ENCODE data around the gene SCT.

The SCT gene

GRCh38 chr11:610146-610801 lies 16.7 kb downstream of the SCT start:
- no peak for DNase-seq (ENCODE audit: low read depth in 2 of 2)

- no peak for DNase-seq (ENCODE audit: low read depth in 2 of 2)
These were observed 17.6 kb downstream of the SCT start for GRCh38 chr11:609341-609811.

DNA sequence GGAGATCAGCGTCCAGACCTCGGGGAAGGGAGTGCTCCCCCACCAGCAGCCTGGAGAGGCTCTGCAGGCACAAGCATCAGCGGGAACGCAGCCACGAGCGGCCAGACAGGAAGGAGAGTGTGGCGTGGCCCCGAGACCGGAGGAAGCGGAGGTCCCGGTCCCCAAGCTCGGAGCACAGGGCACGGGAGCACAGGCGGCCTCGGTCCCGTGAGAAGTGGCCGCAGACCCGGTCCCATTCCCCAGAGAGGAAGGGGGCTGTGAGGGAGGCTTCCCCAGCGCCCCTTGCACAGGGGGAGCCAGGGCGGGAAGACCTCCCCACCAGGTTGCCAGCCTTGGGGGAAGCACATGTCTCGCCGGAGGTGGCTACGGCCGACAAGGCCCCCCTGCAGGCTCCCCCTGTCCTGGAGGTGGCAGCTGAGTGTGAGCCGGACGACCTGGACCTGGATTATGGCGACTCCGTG lies 18.2 kb downstream of the SCT start:
- no peak for DNase-seq (ENCODE audit: low read depth in 2 of 2)

- no peak for DNase-seq (ENCODE audit: low read depth in 2 of 2)
These were observed 18.9 kb downstream of the SCT start for GRCh38 chr11:607971-608659.

DNA sequence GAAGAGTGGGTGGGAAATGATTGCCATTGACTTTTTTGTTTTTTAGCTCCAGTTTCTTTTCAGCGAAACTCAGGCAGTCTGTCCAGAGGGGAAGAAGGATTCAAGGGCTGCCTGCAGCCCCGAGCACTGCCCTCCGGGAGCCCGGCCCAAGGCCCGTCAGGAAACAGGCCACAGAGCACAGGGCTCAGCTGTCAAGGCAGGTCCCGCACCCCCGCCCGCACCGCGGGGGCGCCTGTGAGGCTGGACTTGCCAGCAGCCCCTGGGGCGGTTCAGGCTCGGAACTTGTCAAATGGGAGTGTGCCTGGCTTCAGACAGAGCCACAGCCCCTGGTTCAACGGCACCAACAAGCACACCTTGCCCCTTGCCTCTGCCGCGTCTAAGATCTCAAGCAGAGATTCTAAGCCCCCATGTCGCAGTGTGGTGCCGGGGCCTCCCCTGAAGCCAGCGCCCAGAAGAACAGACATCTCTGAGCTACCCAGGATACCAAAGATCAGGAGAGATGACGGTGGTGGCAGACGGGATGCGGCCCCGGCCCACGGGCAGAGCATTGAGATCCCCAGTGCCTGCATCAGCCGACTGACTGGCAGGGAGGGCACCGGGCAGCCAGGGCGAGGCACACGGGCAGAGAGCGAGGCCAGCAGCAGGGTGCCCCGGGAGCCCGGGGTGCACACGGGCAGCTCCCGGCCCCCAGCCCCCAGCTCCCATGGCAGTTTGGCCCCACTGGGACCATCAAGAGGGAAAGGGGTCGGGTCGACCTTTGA lies 19.8 kb downstream of the SCT start:
- DNase-seq (ENCODE audit: low read depth in 2 of 2): no peak

DNA sequence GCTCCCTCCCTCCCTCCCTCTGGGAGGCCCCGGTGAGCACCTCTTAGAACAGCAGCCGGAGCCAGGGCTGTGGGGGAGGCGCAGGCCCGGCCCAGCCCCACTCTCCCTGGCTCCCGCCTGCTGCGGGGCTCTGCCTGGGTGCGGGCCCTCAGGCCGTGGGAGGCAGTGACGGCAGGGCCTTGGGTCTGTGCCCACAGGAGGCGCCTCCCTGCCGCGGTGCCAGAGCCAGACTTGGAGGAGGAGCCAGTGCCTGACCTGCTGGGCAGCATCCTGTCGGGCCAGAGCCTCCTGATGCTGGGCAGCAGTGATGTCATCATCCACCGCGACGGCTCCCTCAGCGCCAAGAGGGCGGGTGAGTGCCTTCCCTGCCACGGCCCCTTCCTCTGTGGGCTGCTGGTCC lies 20.7 kb downstream of the SCT start:
- no peak for DNase-seq (ENCODE audit: low read depth in 2 of 2)

DNA sequence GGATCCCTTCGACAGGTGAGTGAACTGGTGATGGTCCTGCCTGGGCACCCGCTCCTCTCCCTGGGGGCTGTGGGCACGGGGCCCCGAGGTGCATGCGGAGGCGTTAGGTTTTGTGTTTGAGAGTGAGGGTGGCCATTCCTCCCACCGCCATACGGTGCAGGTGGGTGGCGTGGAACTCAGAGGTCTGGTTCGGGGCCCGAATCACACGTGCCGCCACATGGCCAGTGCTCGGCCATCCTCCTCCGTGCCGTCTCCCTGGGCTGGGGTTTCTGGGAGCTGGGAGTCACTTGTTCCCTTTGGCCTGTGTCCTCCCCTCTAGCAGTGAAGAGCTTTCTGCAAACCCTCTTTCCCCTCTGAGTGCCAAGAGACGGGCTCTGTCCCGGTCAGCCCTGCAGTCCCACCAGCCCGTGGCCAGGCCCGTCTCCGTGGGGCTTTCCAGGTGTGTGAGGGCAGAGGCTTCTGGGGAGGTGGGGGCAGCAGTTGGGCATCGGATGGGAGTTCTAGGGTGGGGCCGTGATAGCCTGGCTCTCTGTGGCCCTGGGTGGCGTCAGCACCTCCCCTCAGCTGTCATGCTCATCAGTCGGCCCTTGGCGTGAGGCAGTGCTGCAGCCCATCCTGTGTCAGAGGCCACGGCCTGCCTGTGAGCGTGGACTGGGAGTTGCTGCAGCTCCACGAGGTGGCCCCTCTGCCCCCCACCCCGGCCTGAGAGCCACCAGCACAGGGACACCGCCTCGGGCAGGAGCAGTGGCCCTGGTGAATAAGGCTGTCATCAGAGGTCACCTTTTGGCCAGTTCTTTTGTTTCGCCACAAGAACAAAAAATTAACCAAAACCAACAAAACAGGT lies 21.5 kb downstream of the SCT start:
- DNase-seq (ENCODE audit: low read depth in 2 of 2): no peak

DNA sequence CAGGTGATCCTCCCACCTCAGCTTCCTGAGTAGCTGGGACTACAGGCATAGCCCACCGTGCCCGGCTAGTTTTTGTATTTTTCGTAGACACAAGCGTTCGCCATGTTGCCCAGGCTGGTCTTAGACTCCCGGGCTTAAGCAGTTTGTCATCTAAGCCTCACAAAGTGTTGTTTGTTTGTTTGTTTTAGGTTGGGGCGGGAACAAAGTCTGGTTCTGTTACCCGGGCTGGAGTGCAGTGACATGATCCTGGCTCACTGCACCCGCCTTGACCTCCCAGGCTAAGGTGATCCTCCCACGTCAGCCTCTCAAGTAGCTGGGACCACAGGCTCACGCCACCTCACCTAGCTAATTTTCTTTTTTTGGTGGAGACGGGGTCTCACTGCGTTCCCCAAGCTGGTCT lies 23.8 kb downstream of the SCT start:
- DNase-seq (ENCODE audit: low read depth in 2 of 2): no peak

DNA sequence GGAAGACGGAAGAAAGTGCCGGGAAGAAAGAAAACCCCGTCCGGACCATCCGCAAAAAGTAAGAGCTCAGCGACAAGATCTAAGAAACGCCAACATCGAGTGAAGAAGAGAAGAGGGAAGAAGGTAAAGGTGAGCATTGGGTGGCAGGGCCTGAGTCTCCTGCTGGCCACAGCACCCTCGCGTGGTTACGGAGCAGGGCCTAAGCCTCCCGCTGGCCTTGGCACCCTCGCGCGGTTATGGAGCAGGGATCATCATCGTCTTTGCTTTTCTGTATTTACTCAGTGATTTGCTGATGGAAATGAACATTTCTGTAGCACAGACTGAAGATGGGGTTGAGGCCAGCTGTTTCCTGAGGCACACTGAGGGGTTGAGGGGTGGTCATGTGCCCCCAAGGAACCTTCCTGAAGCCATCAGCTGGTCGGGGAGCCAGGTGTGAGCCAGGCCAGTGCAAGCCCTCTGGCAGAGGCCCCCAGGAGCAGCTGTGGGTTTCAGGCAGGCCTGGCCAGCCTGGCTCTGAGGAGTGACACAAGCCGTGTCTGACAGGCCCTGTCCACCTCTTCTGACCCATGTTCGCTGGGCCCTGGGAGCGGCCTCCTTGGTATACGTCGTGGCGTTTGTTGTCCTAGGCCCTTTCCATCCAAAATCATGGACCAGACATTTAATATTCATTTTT lies 25.3 kb downstream of the SCT start:
- DNase-seq (ENCODE audit: low read depth in 2 of 2): no peak

DNA sequence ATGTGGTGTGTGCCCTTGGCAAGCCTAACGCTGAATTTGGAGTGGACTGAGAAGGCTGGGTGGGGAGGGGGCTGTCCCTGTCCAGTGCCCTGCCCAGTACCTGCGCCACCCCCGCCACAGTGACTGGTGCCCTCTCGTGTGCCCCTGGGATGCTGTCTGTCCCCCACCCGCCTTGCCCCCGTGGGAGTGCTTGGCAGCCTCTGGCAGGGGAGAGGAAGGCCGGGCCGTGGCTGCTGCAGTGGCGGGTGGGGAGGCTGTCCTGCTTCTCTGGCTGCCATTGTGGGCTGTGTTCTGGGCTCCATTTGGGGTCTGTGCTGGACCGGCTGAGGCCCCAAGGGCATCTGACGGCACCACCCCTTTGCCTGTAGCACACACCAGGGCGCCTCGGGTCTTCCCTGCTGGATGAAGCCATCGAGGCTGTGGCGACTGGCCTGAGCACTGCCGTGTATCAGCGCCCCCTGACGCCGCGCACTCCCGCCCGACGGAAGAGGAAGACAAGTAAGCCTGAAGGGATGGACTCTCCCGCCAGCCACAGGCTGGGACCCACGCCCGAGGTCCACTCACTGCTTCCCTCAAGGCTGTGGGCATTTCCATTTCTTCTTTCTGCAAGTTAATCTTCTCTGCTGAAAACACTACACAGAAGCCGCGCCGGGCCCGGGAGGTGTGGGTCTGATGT lies 28.8 kb downstream of the SCT start:
- DNase-seq (ENCODE audit: low read depth in 2 of 2): no peak

DNA sequence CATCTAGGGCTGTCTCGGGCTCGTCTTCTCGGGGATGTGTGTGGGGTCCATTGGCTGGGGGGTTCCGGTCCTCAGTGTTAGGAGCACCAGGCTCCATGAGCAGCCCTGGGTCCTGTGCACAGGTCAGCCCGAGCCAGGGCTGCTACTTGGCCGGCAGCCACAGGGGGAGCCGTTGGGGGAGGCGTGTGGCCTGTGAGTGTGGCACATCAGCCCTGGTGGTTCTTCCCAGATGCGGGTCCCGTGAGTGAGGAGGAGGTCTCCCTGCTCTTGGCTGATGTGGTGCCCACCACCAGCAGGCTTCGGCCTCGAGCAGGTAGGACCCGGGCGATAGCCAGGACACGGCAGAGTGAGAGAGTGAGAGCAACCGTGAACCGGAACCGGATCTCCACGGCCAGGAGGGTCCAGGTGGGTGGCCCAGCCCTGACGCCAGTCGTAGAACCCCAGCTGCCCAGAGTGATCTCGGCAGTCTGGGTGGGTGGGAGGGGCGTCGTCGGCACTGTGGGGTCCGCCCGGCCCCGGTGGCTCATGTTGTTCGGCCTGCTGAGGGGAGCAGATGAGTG lies 29.7 kb downstream of the SCT start:
- no peak for DNase-seq (ENCODE audit: low read depth in 2 of 2)

- DNase-seq (ENCODE audit: low read depth in 2 of 2): no peak
These were observed 30.6 kb downstream of the SCT start for GRCh38 chr11:596374-596773.

DNA sequence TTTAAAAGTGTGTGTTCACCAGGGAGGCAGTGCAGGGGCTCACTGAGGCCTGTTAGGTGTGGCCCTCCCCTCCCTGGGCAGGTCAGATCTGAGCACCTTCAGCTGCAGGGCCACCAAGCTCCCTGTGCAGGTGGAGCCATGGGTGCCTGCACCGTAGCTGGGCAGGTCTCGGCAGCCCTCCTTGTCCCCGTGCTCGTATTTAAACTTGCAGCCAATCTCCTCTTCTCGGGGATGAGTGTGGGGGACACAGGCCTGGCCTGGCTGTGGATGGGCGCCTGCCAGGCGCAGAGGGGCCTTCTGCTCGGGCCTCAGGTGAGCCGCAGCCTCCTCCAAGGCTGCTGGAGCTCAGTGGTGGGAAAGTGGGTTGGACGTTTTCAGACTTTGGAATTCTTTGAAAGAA lies 31.6 kb downstream of the SCT start:
- DNase-seq (ENCODE audit: low read depth in 2 of 2): no peak

GRCh38 chr11:593347-593746 lies 33.6 kb downstream of the SCT start:
- no peak for DNase-seq (ENCODE audit: low read depth in 2 of 2)

DNA sequence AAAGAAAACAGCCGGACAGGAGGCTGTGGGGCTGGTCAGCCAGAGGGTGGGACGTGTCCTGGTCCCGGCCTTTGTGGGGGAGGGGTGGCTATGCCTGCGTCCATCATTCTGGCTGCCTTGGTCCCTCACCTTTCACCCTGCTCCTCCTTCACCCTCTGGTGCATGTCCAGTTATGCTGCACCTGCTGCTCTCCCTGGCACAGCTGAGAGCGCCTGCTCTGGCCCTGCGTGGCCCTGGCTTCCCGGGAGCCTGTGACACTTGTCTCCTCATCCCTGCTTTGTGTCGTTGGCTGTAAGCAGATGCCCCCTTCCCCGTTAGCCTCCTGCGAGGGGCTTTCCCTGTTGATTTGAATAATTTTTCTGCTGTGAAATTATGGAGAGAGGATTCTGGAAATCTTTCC lies 34.1 kb downstream of the SCT start:
- no peak for DNase-seq (ENCODE audit: low read depth in 2 of 2)

DNA sequence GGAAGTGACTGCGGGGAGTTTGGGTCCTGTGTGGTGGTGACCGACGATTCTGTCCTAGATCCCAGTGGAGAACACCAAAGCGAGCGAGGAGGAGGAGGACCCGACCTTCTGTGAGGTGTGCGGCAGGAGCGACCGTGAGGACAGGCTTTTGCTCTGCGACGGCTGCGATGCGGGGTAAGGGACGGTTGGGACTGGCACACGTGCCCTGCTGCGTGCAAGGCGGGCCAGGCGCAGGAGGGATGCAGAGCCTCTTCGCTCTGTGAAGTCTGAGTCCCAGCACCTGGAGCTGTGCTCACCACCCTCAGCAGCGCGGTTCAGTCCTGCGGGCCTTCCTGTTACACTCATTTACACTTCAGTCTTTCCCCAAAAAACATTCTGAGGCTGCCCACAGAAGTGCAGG lies 34.5 kb downstream of the SCT start:
- no peak for DNase-seq (ENCODE audit: low read depth in 2 of 2)

- DNase-seq (ENCODE audit: low read depth in 2 of 2): no peak
These were observed 36.0 kb downstream of the SCT start for GRCh38 chr11:590997-591396.

GRCh38 chr11:589798-590197 lies 37.2 kb downstream of the SCT start:
- DNase-seq (ENCODE audit: low read depth in 2 of 2): no peak

DNA sequence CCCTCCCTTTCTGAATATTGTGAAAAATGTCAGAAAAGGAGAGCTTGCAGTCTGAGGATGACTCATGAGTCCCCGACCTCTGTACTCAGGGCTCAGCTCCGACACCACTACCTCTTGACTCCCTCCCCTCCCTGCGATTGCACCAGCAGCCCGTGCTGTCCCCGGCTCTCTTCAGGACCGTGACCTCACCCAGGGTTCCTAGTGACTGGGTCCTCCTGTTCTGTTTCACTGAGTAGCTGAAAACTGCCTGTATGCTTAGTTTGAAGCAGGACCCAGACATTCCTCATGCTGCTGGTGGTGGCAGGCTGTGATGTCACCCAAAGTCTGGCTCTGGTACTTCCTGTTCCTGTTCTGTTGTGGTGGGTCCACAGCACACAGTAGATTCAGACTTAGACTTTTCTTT lies 39.0 kb downstream of the SCT start:
- peak; percentile 51 to 56 for DNase-seq (ENCODE audit: low read depth in 2 of 2)

GRCh38 chr11:587546-587945 lies 39.4 kb downstream of the SCT start:
- no peak for DNase-seq (ENCODE audit: low read depth in 2 of 2)
